ENCODE results near the gene ERP44. TPM values are rescaled to one million over a fixed set of nuclear protein-coding genes. Genes with fewer than 3 reads are reported as not detected.
"Not testable (repeated sequence)": the region's sequence is repeated elsewhere in the genome, so short reads cannot be mapped to it uniquely, and the experiment has no call there.

The ERP44 gene
- total and polyA plus RNA-seq, 8 donors = 10.6 to 18.3 (median 14.7) TPM

- no peaks in the 10 kb centered on the region for H3K36me3 ChIP-seq
- H3K27ac ChIP-seq = no peak overlapping the region
- intact Hi-C loops (cut with DNase I) = no loop called here
- no peaks in the 10 kb centered on the region for H3K27me3 ChIP-seq
- H3K9me3 ChIP-seq = no peaks in the 10 kb centered on the region
- ATAC-seq = no peak
- WGBS, 2 donors = 97 to 98% methylated on average over 5 of the region's 5 CpGs
- H3K4me1 ChIP-seq = no peaks in the 10 kb centered on the region
- FAIRE-seq = no peak
- DNase-seq = no peak
- no peak overlapping the region for H3K4me3 ChIP-seq
- TF ChIP-seq CTCF (IDR thresholded peaks at IDR 0.05) = no peak
Measured at GRCh38 chr9:99999797-100000196, 99.0 kb downstream of the ERP44 start.

- ATAC-seq = no peak
- intact Hi-C loops (cut with DNase I) = no loop called here
- no peaks in the 10 kb centered on the region for H3K27me3 ChIP-seq
- no peaks in the 10 kb centered on the region for H3K9me3 ChIP-seq
- H3K4me1 ChIP-seq = no peaks in the 10 kb centered on the region
- peak in 1 of 6 donors; percentile 32 for DNase-seq
- no peak overlapping the region for H3K27ac ChIP-seq
- FAIRE-seq = no peak
- 94 to 97% methylated on average over 26 of the region's 26 CpGs for WGBS, 2 donors
- no peak overlapping the region for H3K4me3 ChIP-seq
- no peaks in the 10 kb centered on the region for H3K36me3 ChIP-seq
- TF ChIP-seq CTCF (IDR thresholded peaks at IDR 0.05) = no peak
Measured at GRCh38 chr9:99998866-99999265, 99.9 kb downstream of the ERP44 start.

GRCh38 chr9:99998266-99998665, 100.5 kb downstream of the ERP44 start:
- no peak for TF ChIP-seq CTCF (IDR thresholded peaks at IDR 0.05)
- no peak overlapping the region for H3K4me3 ChIP-seq
- no peak overlapping the region for H3K27ac ChIP-seq
- H3K9me3 ChIP-seq = no peaks in the 10 kb centered on the region
- no peaks in the 10 kb centered on the region for H3K36me3 ChIP-seq
- ATAC-seq = no peak
- H3K4me1 ChIP-seq = no peaks in the 10 kb centered on the region
- FAIRE-seq = no peak
- DNase-seq = peak in 1 of 6 donors; percentile 52
- WGBS, 2 donors = 96 to 98% methylated on average over 22 of the region's 22 CpGs
- H3K27me3 ChIP-seq = no peaks in the 10 kb centered on the region
- intact Hi-C loops (cut with DNase I) = no loop called here

GRCh38 chr9:99990508-99990907, 108.3 kb downstream of the ERP44 start:
- DNase-seq; ATAC-seq; H3K4me3 ChIP-seq; intact Hi-C loops (cut with DNase I); H3K27ac ChIP-seq; H3K27me3 ChIP-seq; H3K9me3 ChIP-seq; FAIRE-seq; H3K36me3 ChIP-seq; H3K4me1 ChIP-seq: not testable (repeated sequence)
- 92 to 94% methylated on average over 2 of the region's 2 CpGs for WGBS, 2 donors

GRCh38 chr9:99986642-99987041, 112.2 kb downstream of the ERP44 start:
- TF ChIP-seq CTCF (IDR thresholded peaks at IDR 0.05) = no peak
- intact Hi-C loops (cut with DNase I) = no loop called here
- H3K9me3 ChIP-seq = no peaks in the 10 kb centered on the region

More at GRCh38 chr9:99986642-99987041, 112.2 kb downstream of the ERP44 start:
- Histone ChIP-seq H3K4me3 (no peak overlapping the region), H3K4me1 (no peaks in the 10 kb centered on the region), H3K36me3 (peaks cover 0 to 14% (median 0%) of the 10 kb centered on the region in 3 donors), H3K27me3 (no peaks in the 10 kb centered on the region), H3K27ac (no peak overlapping the region)
- ATAC-seq = no peak
- FAIRE-seq = no peak
- no peak for DNase-seq

All from pancreas (tissue), 10 donors.